ENCODE data around the gene EXOC2.

EXOC2 gene

GRCh38 chr6:443621-444159, 249.2 kb downstream of the EXOC2 start:
- no peak overlapping the region for H3K4me3 ChIP-seq
- peak; percentile 36 for DNase-seq (ENCODE audit: low spot score)
- no peak for TF ChIP-seq CTCF (IDR thresholded peaks at IDR 0.05)
- no peak overlapping the region for H3K27ac ChIP-seq

DNA sequence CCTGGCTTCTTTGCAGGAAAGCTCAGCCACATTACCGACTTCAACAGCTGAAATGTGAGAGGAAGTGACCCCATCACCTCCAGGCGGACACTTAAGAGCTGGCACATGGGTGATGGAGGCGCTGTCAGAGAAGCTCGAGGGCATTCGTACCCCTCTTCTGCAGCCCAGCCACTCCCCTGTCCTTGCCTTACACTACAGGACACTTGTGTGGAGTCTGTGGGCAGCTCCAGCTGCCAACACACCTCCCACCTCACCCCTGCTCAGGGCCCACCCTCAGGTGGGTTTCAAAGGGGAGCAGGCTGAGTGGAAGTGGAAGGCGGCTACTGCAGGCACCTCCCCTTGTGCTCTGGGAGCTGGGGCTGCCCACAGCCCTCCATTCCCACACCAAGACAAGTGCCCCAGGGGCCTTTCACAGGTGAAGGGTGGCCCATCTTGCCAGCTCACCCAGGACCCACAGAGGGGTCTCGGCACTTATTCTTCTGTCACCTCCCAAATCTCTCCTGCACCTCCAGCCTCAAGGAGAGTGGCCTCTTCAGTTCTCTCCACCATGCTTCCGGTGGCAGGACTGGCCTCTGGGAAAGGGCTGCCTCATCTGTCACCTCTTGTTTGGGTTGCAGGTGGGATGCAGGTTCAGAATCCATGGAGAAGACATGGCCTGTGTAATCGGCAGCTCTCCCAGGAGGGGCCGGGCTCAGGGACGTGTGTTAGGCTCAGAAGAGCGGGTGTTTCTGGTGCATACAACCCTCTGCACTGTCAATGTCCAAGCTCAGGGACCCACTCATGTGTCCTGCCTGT, 251.6 kb downstream of the EXOC2 start:
- DNase-seq (ENCODE audit: low spot score), result peak; percentile 56
- Histone ChIP-seq H3K27ac (no peak overlapping the region), H3K4me3 (no peak overlapping the region)
- no peak for TF ChIP-seq CTCF (IDR thresholded peaks at IDR 0.05)

DNA sequence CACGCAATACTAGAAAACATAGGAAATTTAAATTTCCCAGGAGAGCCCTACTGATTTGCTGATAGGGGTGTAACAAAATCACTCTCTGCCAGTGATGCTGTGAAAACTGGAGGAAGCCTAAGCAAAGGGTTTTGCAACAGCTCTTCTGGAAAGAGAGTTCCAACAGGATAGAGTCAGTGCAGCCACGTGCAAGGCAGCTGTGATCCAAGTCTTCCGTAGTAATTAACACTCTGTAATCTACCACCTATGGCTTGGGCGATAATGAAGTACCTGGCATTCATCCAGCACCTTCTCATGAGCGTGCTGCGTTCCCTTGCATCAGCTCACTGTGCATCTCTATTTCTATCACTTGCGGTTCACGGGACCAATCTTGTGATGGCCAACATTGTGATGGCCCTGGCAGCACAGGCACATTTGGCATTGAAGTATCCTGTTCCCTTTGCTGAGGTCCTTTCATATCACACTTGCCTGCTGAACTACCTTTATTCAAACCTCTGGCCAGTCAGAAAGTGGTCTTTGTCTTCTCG, 253.2 kb downstream of the EXOC2 start:
- Histone ChIP-seq H3K4me3 (no peak overlapping the region), H3K27ac (no peak overlapping the region)
- no peak for TF ChIP-seq CTCF (IDR thresholded peaks at IDR 0.05)
- DNase-seq (ENCODE audit: low spot score), result no peak

DNA sequence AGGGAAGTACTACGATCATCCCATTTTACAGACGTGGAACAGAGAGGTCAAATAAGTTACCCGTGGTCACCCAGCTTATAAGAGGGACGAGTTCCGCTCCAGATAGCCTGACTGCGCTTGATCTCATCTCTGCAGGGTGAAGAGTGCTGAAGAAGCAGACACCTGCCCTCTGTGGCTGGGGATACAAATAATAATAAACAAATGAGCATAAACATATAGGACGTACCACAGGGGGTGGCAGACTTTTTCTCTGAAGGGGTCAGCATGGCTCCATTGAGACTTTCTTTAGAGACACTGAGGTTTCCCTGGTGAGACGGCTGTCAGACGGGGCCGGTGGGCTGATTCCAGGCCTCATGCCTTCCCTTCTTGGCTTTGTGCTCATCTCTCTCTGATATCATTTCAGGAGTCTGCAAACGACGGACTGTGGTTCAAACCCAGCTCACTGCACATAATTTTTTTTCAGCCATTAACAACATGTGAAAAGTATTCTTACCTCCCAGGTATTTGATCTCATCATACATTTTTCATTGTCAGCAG, 254.2 kb downstream of the EXOC2 start:
- Histone ChIP-seq H3K4me3 (no peak overlapping the region), H3K27ac (no peak overlapping the region)
- no peak for DNase-seq (ENCODE audit: low spot score)
- no peak for TF ChIP-seq CTCF (IDR thresholded peaks at IDR 0.05)

GRCh38 chr6:437037-437392, 255.9 kb downstream of the EXOC2 start:
- no peak overlapping the region for H3K27ac ChIP-seq
- H3K4me3 ChIP-seq, result no peak overlapping the region
- DNase-seq (ENCODE audit: low spot score), result no peak
- no peak for TF ChIP-seq CTCF (IDR thresholded peaks at IDR 0.05)

GRCh38 chr6:436308-437036, 256.5 kb downstream of the EXOC2 start:
- no peak overlapping the region for H3K4me3 ChIP-seq

More at GRCh38 chr6:436308-437036, 256.5 kb downstream of the EXOC2 start:
- H3K27ac ChIP-seq, result no peak overlapping the region
- TF ChIP-seq CTCF (IDR thresholded peaks at IDR 0.05), result no peak
- DNase-seq (ENCODE audit: low spot score), result no peak
